Mesothelial cell of epicardium (in vitro differentiated cells): ENCODE data around the gene CCL20. TPM values are rescaled to one million over a fixed set of nuclear protein-coding genes. Genes with fewer than 3 reads are reported as not detected.

ENCODE experiments used
- DNase-seq, 2 experiments: peaks; one replicate each; pipeline ENCODE4 v3.0.0; 2021; ENCODE audit warnings: low spot score in 2 of 2; ENCODE audit not compliant: unreplicated experiment in 2 of 2
- H3K27ac Mint-ChIP-seq: 2 replicates; pipeline ENCODE4 v1.8.0; 2021; ENCODE audit warnings: mixed read lengths
- H3K27me3 Mint-ChIP-seq: 2 replicates; pipeline ENCODE4 v1.8.0; 2021; ENCODE audit warnings: low read depth, mixed read lengths
- H3K36me3 Mint-ChIP-seq: 2 replicates; pipeline ENCODE4 v1.8.0; 2021; ENCODE audit warnings: mixed read lengths
- H3K4me1 Mint-ChIP-seq: 2 replicates; pipeline ENCODE4 v1.8.0; 2021; ENCODE audit warnings: mixed read lengths
- H3K4me3 Mint-ChIP-seq: 2 replicates; pipeline ENCODE4 v1.8.0; 2021; ENCODE audit warnings: mild to moderate bottlenecking, moderate library complexity, mixed read lengths
- H3K9me3 Mint-ChIP-seq: 2 replicates; pipeline ENCODE4 v1.8.0; 2021; ENCODE audit warnings: mixed read lengths
- CTCF ChIP-seq: fragments of 200-600 bp; sonication (generic); IDR thresholded peaks from one replicate; pipeline ENCODE4 v1.5.0; 2021; ENCODE audit warnings: antibody characterized with exemption; ENCODE audit not compliant: unreplicated experiment
- total RNA-seq: library from RNA; stranded (reverse); gene quantifications from 3 replicates; pipeline ENCODE4 v1.2.1, GENCODE V29; 2021

The CCL20 gene
- total RNA-seq, 1 donor from 2014 or later: 0.36 TPM

DNA sequence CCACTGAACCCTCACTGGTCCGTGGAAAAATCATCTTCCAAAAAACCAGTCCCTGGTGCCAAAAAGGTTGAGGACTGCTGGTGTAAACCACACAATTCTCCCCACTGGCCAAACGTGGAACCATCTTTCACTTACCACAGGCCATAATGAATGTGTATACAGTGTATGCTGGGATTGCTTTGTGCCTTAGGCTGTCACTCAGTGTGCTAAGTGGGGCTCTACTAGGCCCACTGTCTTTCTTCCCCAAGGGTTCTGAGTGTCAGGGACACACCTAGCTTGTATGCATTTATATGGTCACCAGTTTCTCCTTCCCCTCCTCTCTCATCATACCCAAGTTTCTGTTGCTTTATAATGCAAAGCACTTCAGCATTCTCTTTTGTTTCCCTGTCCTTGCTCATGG is 40.7 kb upstream of the CCL20 start:
- H3K36me3 Mint-ChIP-seq: no peaks in the 10 kb centered on the region
- no peaks in the 10 kb centered on the region for H3K4me1 Mint-ChIP-seq
- no peaks in the 10 kb centered on the region for H3K27me3 Mint-ChIP-seq
- no peak overlapping the region for H3K27ac Mint-ChIP-seq
- H3K9me3 Mint-ChIP-seq: no peaks in the 10 kb centered on the region
- no peak for TF ChIP-seq CTCF
- no peak for DNase-seq
- no peak overlapping the region for H3K4me3 Mint-ChIP-seq

DNA sequence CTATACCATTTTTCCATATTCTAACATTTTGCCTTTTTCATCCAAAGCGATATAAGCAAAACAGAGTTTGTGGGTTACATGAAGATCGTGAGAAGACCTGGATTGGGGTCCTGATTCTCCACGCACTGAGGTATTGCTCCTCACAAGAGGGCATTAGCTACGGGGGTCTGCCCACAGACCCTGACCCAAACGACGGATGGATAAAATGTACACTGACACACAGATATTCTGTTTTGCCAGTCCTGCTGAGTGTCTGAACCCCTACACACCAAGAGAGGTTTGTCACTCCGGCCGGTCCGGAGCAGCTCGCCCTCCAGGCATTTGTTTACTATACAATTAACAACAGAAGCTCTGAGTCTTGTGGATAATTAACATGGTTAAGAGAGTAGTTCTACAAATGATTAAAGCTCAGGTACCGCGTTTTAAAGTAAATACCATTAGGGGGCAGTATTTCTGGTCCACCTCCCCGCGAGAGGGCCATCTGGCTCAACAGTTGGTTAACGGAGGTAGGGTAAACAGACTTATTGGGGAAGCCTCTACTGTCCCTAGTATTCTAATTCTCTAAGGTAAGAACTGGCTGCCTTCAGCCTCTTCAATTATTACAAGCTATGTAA is 39.5 kb upstream of the CCL20 start:
- no peak overlapping the region for H3K27ac Mint-ChIP-seq
- DNase-seq: no peak
- H3K36me3 Mint-ChIP-seq: no peaks in the 10 kb centered on the region
- no peaks in the 10 kb centered on the region for H3K27me3 Mint-ChIP-seq
- no peaks in the 10 kb centered on the region for H3K4me1 Mint-ChIP-seq
- no peaks in the 10 kb centered on the region for H3K9me3 Mint-ChIP-seq
- no peak overlapping the region for H3K4me3 Mint-ChIP-seq
- TF ChIP-seq CTCF: no peak

DNA sequence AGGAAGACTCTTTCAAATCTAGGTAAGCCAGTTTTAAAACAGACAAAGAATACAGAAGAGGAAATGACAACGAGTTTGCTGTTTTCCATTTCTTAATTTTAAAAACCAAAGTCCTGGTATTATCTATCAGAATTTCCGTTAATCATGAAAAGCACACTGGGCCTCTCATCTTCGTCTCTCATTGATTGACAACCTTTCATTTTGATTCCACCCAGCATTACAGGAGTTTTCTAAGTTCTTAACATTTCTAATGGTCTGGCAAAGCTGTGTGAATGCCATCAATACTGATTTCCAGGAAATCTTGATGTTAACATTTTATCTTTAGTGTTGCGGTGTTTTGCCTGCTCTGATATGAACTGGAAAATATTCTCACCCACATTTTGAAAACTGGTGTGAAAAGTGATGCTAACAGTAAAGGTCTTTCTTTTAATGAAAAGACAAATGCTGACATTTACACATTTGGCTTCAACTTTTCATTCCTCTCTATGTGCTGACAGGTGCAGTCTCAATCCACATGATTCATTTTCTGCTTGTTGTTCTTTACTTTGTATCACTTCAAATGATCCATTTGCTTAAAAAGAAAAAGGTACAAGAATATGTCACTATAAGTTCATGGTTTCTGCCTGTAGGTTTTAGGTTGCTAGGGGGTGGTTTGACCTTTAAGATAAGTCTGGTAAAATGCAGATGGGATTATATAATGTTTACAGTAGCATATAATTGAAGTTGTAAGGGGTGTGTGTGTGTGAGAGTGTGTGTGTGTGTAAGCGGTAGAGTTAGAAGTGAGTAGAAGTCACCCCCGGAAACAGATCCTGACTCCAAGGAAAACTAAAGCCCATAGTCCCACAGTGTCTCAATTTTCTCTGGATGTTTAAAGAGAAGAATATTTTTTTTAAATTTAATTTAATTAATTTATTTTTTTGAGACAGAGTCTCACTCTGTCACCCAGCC is 38.5 kb upstream of the CCL20 start:
- TF ChIP-seq CTCF: no peak
- no peaks in the 10 kb centered on the region for H3K27me3 Mint-ChIP-seq
- H3K4me3 Mint-ChIP-seq: no peak overlapping the region
- H3K36me3 Mint-ChIP-seq: no peaks in the 10 kb centered on the region
- H3K9me3 Mint-ChIP-seq: no peaks in the 10 kb centered on the region
- DNase-seq: no peak
- no peaks in the 10 kb centered on the region for H3K4me1 Mint-ChIP-seq
- H3K27ac Mint-ChIP-seq: no peak overlapping the region

GRCh38 chr2:227780981-227781615 is 32.5 kb upstream of the CCL20 start:
- H3K27ac Mint-ChIP-seq: no peak overlapping the region
- no peaks in the 10 kb centered on the region for H3K27me3 Mint-ChIP-seq
- DNase-seq: no peak
- H3K4me3 Mint-ChIP-seq: no peak overlapping the region
- H3K36me3 Mint-ChIP-seq: no peaks in the 10 kb centered on the region
- TF ChIP-seq CTCF: no peak
- peaks cover 5% of the 10 kb centered on the region for H3K4me1 Mint-ChIP-seq
- H3K9me3 Mint-ChIP-seq: no peaks in the 10 kb centered on the region

- Mint-ChIP-seq H3K27me3 (no peaks in the 10 kb centered on the region), H3K36me3 (no peaks in the 10 kb centered on the region), H3K27ac (no peak overlapping the region), H3K4me1 (peaks cover 5% of the 10 kb centered on the region), H3K9me3 (no peaks in the 10 kb centered on the region), H3K4me3 (no peak overlapping the region)
- TF ChIP-seq CTCF: no peak
- no peak for DNase-seq
Observed at GRCh38 chr2:227781841-227782240, 31.8 kb upstream of the CCL20 start.
